Measurements from ENCODE around the gene ATG2A. TPM values are rescaled to one million over a fixed set of nuclear protein-coding genes. Genes with fewer than 3 reads are reported as not detected.

ATG2A gene
- total and polyA plus RNA-seq, 9 of the 15 experiments (the other 6 are each of a cell fraction or from before 2014, with no cell fraction given), result 0.25 to 45.9 (median 5.2) TPM

DNA sequence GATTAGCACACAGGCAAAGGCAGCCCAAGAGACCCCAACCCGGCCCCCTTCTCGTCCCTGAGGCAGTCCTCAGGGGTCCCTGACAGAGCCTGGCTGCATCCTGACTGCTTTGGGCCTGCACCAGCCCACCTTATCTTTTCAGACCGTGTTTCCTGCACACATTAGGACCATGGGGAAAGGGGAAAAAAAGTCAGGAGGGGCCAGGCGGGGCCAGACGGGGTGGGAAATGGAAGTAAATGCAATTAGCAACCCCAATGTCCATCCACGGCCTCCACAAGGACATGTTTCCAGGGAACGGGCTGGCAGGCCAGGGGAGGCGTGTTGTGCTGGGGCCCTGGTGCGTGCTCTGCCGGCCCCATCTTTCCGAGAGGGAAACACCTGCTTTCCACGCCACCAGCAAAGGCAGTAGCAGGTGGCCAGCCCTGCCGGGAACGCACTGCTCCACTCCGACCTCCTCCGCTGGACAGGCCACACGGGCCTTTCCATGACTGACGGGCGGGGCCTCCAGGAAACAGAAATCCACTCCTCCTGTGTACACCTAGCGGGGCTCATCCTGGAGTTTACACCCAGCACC is 46.0 kb downstream of the ATG2A start:
- TF ChIP-seq SMARCE1 (IDR thresholded peaks at IDR 0.05) (0 out of 2 replicates have a peak, but pooled peaks have one; percentile 14), SNRNP70 (optimal IDR thresholded peaks at IDR 0.05; ENCODE audit: low read depth, low read length) (no peak), ZKSCAN1 (IDR thresholded peaks at IDR 0.05; ENCODE audit: low read depth, low read length) (peak; percentile 73; the same call in 1 of the 2 replicates), DDX20 (tag; IDR thresholded peaks at IDR 0.05; ENCODE audit: low read depth) (no peak), SMARCC2 (IDR thresholded peaks at IDR 0.05; ENCODE audit: low read depth) (0 out of 2 replicates have a peak, but pooled peaks have one; percentile 44), ETV6 (IDR thresholded peaks at IDR 0.05; ENCODE audit: borderline replicate concordance in 1 of 2, low read depth in 2 of 2, low read length in 1 of 2) (no peak), ETV6 (CRISPR knock-in tag; IDR thresholded peaks at IDR 0.05; ENCODE audit: borderline replicate concordance) (no peak), ZBTB7A (IDR thresholded peaks at IDR 0.05; ENCODE audit: borderline replicate concordance, control insufficient read depth, low read depth, low read length) (0 out of 2 replicates have a peak, but pooled peaks have one; percentile 86), MAFG (tag; conservative IDR thresholded peaks at IDR 0.05) (0 out of 2 replicates have a peak, but pooled peaks have one; percentile 1), GTF2A2 (tag; IDR thresholded peaks at IDR 0.05) (no peak), SIRT6 (IDR thresholded peaks at IDR 0.05; ENCODE audit: low read depth, low read length) (no peak), ELF1 (tag; IDR thresholded peaks at IDR 0.05) (no peak)
- TF ChIP-seq, protein P1, sequence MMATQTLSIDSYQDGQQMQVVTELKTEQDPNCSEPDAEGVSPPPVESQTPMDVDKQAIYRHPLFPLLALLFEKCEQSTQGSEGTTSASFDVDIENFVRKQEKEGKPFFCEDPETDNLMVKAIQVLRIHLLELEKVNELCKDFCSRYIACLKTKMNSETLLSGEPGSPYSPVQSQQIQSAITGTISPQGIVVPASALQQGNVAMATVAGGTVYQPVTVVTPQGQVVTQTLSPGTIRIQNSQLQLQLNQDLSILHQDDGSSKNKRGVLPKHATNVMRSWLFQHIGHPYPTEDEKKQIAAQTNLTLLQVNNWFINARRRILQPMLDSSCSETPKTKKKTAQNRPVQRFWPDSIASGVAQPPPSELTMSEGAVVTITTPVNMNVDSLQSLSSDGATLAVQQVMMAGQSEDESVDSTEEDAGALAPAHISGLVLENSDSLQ (IDR thresholded peaks at IDR 0.05), result peak; percentile 22
- TF ChIP-seq, protein P2, sequence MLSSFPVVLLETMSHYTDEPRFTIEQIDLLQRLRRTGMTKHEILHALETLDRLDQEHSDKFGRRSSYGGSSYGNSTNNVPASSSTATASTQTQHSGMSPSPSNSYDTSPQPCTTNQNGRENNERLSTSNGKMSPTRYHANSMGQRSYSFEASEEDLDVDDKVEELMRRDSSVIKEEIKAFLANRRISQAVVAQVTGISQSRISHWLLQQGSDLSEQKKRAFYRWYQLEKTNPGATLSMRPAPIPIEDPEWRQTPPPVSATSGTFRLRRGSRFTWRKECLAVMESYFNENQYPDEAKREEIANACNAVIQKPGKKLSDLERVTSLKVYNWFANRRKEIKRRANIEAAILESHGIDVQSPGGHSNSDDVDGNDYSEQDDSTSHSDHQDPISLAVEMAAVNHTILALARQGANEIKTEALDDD (IDR thresholded peaks at IDR 0.05), result no peak
- TF ChIP-seq, protein P3, sequence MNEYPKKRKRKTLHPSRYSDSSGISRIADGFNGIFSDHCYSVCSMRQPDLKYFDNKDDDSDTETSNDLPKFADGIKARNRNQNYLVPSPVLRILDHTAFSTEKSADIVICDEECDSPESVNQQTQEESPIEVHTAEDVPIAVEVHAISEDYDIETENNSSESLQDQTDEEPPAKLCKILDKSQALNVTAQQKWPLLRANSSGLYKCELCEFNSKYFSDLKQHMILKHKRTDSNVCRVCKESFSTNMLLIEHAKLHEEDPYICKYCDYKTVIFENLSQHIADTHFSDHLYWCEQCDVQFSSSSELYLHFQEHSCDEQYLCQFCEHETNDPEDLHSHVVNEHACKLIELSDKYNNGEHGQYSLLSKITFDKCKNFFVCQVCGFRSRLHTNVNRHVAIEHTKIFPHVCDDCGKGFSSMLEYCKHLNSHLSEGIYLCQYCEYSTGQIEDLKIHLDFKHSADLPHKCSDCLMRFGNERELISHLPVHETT (CRISPR knock-in tag; conservative IDR thresholded peaks at IDR 0.05 in 1 of 2, IDR thresholded peaks at IDR 0.05 in 1 of 2), result peak in 1 of 2 experiments; percentile 4; a peak in 1 of 4 replicates
- ChIA-PET CTCF (ENCODE audit: low intra/inter-chr PET ratio) (no interaction called here), POLR2A (interaction anchor here (0.8 to 2.1 kb wide), 5 partner anchors 9 to 25 kb away, joined by 5 to 8 read pairs (median 6); no protein-coding TSS in a partner anchor)

More for the DNA sequence above, 46.0 kb downstream of the ATG2A start:
- Histone ChIP-seq H3K4me1 (replicated peaks in 1 of 2; ENCODE audit: control insufficient read depth in 2 of 2, insufficient read depth in 2 of 2, low read length in 2 of 2) (peaks cover 35 to 57% of the 10 kb centered on the region in 2 experiments), H3K4me3 (peak overlapping the region; percentile 9; the same call in 1 of the 2 replicates), H3K27me3 (ENCODE audit: control insufficient read depth in 2 of 2, insufficient read depth in 2 of 2, low read length in 2 of 2) (no peaks in the 10 kb centered on the region; a peak in 1 of 5 replicates), H3K36me3 (ENCODE audit: control insufficient read depth, insufficient read depth, low read length) (peaks cover 67% of the 10 kb centered on the region; the same call in 2 of the 3 replicates), H2AFZ (ENCODE audit: low read depth, low read length) (no peak overlapping the region), H3K9me1 (ENCODE audit: control insufficient read depth, insufficient read depth, low read length) (no peaks in the 10 kb centered on the region), H4K20me1 (replicated peaks; ENCODE audit: control insufficient read depth, insufficient read depth, low read length) (peaks cover 10% of the 10 kb centered on the region; the same call in 1 of the 2 replicates), H3K27ac (ENCODE audit: extremely low read depth, low read depth, low read length) (peak overlapping the region; percentile 66), H3K9ac (ENCODE audit: insufficient read depth in 1 of 2, low read depth in 2 of 2, low read length in 2 of 2) (peak overlapping the region; percentile 22 to 85), H3K79me2 (ENCODE audit: control insufficient read depth, insufficient read depth, low read length) (peaks cover 76% of the 10 kb centered on the region), H3K9me3 (replicated peaks; ENCODE audit: control insufficient read depth, insufficient read depth, low read depth, low read length) (no peaks in the 10 kb centered on the region), H3K4me2 (ENCODE audit: insufficient read depth, low read length) (peak overlapping the region; percentile 62)
- DNase-seq (ENCODE audit: extremely low read depth in 1 of 4, low spot score in 3 of 4) (peak in 1 of 4 experiments; percentile 37), ATAC-seq (peak; percentile 40), FAIRE-seq (no peak)
- intact Hi-C loops (cut with micrococcal nuclease), result loop anchor here (2.0 kb wide), 1 partner anchor 18 kb away; no protein-coding TSS in a partner anchor
- in situ Hi-C loops (cut with MboI), result no loop called here
- WGBS (ENCODE audit: insufficient coverage, low coverage, missing lambda C conversion rate), result 38% methylated on average over 20 of the region's 20 CpGs
- BruUV-seq (replicated peaks), result no TSS peak

Measured in K562 (cell line).